22Rv1 (cell line): Measurements from ENCODE around the gene TMC8.
"Not testable (repeated sequence)": the region's sequence is repeated elsewhere in the genome, so short reads cannot be mapped to it uniquely, and the experiment has no call there.

ENCODE experiments used
- H3K27ac ChIP-seq: fragments of 450-650 bp; 2 replicates; pipeline ENCODE4 v1.5.1; 2017
- CTCF ChIP-seq: fragments of 450-650 bp; IDR thresholded peaks from 2 replicates; pipeline ENCODE4 v1.5.1; 2017; ENCODE audit warnings: mild to moderate bottlenecking
- ZFX ChIP-seq: fragments of 450-650 bp; IDR thresholded peaks from 2 replicates; pipeline ENCODE4 v1.6.1; 2017; ENCODE audit warnings: antibody characterized with exemption, borderline replicate concordance

The TMC8 gene

DNA sequence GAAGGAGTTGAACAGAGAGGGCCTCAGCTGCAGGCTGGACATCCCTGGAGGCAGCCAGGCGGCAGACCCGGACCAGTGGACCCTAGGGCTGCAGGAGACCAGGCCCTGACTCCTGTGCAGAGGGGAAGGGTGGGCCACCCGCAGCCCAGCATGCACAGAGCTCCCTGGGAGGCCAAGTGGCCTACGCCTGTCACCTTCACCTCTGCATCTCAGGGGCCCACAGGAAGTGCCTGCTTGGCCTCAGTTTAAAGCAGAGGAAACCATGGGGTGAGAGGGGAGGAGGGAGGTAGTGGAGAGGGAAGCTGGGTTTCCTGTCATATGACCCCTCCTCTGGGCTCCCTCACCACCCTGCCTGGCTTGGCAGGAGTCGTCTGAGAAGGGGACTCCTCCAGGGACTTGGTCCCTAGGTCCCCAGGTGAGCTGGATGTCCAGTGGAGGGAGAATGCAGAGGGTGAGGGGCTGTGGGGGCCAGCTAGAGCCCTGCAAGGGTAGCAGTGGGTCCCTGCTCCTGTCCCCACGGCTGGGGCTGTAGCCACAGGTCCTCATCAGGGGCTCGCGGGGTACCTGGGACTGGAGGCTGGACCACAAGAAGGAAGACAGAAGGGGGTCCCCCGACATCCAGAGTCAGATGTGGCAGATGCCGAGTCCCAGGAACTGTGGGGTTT is at the start of gene TMC8:
Gene TMC8, plus strand, starts transcription at position 335 of the 665 bp plus-strand sequence. CDS start 818 bp downstream, outside the sequence.
- H3K27ac ChIP-seq = no peak within 1 kb of the TSS

DNA sequence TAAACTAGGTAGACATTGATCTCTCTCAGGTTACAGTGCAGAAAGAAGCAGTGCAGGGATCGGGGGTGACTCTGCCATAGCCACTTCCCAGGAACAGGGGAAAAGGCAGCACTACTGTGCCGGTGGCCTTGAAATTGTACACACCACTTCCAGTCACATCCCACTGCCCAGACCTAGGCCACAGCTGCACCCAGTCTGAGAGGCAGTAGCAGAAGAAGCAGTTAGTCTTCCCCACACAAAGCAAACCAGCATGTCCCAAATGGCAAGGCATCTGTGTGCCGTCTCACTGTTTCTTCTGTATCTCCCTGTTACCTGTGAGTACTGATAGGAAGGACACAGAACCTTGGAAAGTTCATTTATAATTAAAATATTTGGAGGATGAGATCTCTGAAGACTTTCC is 49.0 kb upstream of the TMC8 start:
- no peak overlapping the region for H3K27ac ChIP-seq
- TF ChIP-seq CTCF (no peak), ZFX (no peak)

More for the DNA sequence above, at the start of gene TMC8:
- TF ChIP-seq ZFX = no peak
- no peak for TF ChIP-seq CTCF

GRCh38 chr17:78082355-78082872 is 48.2 kb upstream of the TMC8 start:
- H3K27ac ChIP-seq = not testable (repeated sequence)

DNA sequence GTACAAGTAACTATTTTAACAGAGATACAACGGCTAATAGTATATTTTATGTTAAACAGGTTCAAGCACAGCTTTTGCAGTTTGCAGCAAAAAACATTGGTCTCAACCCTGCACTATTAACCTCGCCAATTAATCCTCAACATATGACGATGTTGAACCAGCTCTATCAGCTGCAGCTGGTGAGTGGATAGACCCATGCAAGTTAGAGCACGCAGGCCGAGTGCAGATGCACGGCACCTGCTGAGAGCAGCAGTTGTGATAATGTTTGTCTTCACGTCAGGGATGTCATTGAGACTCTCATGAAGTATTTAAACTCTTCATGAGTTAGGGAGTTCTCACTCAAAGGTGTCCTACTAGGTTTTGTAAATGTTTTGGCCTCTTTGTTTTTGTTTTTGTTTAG is 47.6 kb upstream of the TMC8 start:
- no peak overlapping the region for H3K27ac ChIP-seq
- TF ChIP-seq ZFX (no peak), CTCF (no peak)

DNA sequence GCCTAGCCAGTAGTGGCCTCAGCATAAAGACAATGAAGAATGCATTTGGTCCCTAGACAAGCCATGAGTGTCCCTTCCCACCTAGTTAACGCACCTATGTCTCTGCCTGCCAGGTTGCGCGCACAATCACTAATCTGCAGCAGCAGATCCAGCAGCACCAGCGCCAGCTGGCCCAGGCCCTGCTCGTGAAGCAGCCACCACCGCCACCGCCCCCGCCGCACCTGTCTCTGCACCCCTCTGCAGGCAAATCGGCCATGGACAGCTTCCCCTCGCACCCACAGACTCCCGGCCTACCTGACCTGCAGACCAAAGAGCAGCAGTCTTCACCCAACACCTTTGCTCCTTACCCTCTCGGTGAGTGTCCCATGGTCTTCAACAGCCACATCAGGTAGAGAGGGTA is 43.8 kb upstream of the TMC8 start:
- H3K27ac ChIP-seq = no peak overlapping the region
- TF ChIP-seq ZFX (no peak), CTCF (no peak)

- no peak overlapping the region for H3K27ac ChIP-seq
- TF ChIP-seq ZFX (no peak), CTCF (no peak)
These were observed 42.0 kb upstream of the TMC8 start for GRCh38 chr17:78088529-78088928.

- no peak overlapping the region for H3K27ac ChIP-seq
- TF ChIP-seq CTCF (no peak), ZFX (no peak)
These were observed 40.8 kb upstream of the TMC8 start for GRCh38 chr17:78089576-78090281.
